LNCaP clone FGC (cell line): ENCODE data around the gene PITPNM3.

Experiments
- DNase-seq: peaks from one replicate; pipeline ENCODE4 v3.0.0-alpha.2; 2011; ENCODE audit warnings: low read depth
- H3K4me3 ChIP-seq: 2 replicates; pipeline ENCODE4 v1.5.1; 2011; ENCODE audit warnings: mild to moderate bottlenecking, low read depth, low read length, control low read depth
- TF ChIP-seq, protein P1 (sequence below): IDR thresholded peaks from 2 replicates; pipeline ENCODE4 v1.5.1; 2012; ENCODE audit warnings: mild to moderate bottlenecking; ENCODE audit not compliant: control insufficient read depth, insufficient read depth; ENCODE audit errors: extremely low read depth

The PITPNM3 gene

DNA sequence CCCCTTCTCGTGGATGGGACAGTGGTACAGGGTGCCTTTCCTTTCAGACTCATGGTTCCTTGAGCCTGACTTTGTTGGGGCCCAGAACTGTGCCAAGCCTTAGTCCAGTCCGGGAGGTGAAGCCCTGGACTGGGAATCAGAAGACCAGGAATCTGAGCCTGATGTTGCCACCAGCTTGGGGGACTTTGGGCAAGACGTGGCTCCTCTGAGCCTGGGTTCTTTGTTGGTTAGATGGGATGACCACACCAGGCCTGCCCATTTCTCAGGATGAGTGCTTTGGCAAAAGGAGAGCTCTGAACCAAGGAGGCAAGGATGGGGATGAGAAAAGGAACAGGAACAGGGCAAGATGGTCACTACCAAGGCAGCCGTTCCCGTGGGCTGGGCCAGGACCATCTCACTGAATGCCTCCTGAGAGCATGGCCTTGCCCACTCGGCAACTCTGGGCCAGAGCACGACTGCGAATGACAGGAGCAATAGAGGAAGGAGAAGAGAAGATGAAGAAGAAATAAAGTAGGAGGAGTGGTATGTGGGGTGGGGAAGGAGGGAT lies 32.5 kb downstream of the PITPNM3 start:
- DNase-seq = no peak
- TF ChIP-seq, protein P1, sequence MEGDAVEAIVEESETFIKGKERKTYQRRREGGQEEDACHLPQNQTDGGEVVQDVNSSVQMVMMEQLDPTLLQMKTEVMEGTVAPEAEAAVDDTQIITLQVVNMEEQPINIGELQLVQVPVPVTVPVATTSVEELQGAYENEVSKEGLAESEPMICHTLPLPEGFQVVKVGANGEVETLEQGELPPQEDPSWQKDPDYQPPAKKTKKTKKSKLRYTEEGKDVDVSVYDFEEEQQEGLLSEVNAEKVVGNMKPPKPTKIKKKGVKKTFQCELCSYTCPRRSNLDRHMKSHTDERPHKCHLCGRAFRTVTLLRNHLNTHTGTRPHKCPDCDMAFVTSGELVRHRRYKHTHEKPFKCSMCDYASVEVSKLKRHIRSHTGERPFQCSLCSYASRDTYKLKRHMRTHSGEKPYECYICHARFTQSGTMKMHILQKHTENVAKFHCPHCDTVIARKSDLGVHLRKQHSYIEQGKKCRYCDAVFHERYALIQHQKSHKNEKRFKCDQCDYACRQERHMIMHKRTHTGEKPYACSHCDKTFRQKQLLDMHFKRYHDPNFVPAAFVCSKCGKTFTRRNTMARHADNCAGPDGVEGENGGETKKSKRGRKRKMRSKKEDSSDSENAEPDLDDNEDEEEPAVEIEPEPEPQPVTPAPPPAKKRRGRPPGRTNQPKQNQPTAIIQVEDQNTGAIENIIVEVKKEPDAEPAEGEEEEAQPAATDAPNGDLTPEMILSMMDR = no peak
- no peak overlapping the region for H3K4me3 ChIP-seq

DNA sequence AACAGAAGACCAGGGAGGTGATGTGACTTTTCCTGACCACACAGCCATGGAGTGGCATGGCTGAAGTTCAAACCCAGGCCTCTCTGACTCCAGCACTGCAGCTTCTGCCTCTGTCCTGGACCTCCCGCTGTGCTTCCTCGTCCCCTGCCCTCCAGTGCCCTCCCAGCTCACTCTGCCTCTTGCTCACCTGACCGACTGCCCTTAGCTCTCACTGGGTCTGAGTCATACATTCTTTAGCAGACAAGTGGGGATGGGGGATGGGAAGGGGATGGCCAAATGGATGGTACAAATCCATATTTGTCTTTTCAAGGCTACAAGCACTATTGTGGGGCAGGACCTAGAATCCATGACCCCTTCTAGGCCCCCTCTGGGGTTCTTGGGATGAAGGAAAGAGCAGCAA lies 33.0 kb downstream of the PITPNM3 start:
- no peak for DNase-seq
- TF ChIP-seq, protein P1 = no peak
- H3K4me3 ChIP-seq = no peak overlapping the region

DNA sequence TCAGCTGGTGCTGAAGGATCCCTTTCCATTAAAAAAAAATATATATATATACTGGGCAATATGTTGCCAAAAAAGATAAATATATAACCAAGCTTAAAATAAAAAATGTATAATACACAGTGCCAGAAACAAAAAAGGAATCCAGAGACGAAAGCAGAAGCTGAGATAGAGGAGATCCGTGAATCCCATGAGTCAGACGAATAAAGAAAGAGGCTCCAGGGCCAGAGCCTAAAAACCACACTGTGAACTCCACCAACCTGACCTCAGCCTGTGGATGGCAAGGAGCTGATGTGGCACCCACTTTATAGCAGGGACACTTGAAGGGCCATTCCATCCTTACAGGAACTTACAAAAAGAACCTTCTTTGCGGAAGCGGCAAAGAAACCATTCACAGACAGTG lies 34.8 kb downstream of the PITPNM3 start:
- no peak for DNase-seq
- no peak overlapping the region for H3K4me3 ChIP-seq

DNA sequence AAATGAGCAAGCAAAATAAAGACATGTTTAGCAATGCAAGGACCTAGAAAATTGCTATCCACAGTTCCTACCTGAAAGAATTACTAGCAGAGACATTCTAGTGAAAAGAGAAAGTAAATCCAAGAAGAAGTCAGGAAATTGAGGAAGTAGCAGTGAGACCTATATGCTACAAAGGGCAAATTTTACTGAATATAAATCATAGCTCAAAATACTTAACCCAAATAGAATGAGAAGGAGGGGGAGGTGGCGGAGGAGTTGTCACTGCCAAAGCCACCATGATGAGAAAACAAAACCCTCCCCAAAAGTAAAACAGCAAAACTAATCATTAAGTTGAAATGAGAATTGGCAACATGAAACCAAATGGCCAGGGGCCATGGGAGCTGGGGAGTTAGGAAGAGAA lies 39.3 kb downstream of the PITPNM3 start:
- TF ChIP-seq, protein P1 = no peak
- no peak overlapping the region for H3K4me3 ChIP-seq
- no peak for DNase-seq

More for the DNA sequence above, 34.8 kb downstream of the PITPNM3 start:
- TF ChIP-seq, protein P1 = no peak

DNA sequence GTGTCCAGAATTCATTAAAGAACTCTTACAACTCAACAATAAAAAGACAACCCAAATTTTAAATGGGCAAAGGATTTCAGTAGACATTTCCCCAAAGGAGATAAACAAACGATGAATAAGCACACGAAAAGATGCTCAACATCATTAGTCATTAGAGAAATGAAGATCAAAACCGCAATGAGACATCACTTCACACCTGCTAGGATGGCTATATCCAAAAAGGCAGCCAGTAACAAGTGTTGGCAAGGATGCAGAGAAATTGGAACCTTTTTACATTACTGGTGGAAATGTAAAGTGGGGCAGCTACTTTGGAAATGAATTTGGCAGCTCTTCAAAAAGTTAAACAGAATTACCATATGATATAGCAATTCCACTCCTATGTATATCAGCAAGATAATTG lies 42.0 kb downstream of the PITPNM3 start:
- DNase-seq = no peak
- H3K4me3 ChIP-seq = no peak overlapping the region
- TF ChIP-seq, protein P1 = no peak

DNA sequence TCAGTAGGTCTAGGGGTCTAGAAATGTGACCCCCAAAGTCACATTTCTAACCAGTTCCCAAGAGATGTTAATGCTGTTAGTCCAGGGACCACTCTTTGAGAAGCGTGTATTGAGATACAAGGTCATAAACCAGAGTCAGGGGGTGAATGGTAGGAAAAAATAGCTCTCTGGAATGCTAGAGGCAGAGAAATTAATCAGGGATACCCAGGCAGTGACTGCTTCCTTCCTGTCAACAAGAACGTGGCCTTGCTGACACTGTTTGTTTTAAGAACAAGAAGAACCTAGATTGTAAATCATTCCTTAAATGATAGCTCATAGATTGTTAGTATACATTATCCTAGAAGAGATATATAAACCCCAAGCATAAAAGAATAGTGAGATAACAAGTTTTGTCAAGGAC lies 43.8 kb downstream of the PITPNM3 start:
- no peak for DNase-seq
- TF ChIP-seq, protein P1 = no peak

DNA sequence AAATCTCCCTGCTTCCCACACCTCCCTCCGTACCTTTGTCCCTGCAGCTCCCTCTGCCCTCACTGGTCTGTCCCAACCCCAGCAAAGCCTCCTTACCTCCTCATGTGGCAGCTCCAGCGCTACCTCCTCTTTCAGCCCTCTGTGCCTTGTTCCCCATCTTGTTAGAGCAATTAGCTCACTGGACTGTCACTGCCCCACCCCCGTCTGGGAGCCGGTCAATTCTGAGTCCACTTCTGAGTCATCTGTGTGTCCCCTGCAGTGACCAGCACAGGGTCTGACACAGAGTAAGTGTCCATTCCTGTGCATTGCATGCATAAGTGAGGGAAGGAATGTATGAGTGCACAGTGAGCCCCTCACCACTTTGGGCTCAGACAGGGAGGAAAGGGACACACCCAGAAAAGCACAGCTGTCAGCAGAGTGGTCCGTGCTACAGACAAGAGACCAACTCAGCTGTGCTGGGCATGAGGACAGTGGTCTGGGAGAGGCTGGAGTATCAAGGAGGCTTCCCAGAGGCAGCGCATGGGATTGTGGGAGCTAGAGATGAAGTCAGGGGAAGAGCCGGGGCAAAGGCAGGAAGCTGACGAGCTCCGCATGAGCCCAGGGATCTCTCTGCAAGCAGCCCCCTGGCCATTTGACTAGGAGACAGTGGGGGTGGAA lies 45.9 kb downstream of the PITPNM3 start:
- DNase-seq = no peak
- TF ChIP-seq, protein P1 = no peak
- no peak overlapping the region for H3K4me3 ChIP-seq

More for the DNA sequence above, 43.8 kb downstream of the PITPNM3 start:
- H3K4me3 ChIP-seq = no peak overlapping the region
